Esophagus muscularis mucosa (tissue), 4 donors: Measurements from ENCODE around the gene MYNN. TPM values are rescaled to one million over a fixed set of nuclear protein-coding genes. Genes with fewer than 3 reads are reported as not detected.

ENCODE experiments used
- DNase-seq: peaks from one replicate; pipeline ENCODE4 v3.0.0-alpha.2; 2017; ENCODE audit errors: extremely low spot score
- H3K27ac ChIP-seq, 4 donors: fragments of 200-600 bp; sonication (generic); replicated peaks in 1 of 4; 1 replicate in 3 of 4; 2 replicates in 1 of 4; pipeline ENCODE4 v1.5.1; 2016 to 2019; ENCODE audit warnings: mild to moderate bottlenecking in 1 of 4
- H3K27me3 ChIP-seq, 4 donors: fragments of 200-600 bp; sonication (generic); one replicate each; pipeline versions ENCODE4 v1.5.1 to v1.6.0; 2016 to 2019
- H3K36me3 ChIP-seq, 4 donors: fragments of 200-600 bp; sonication (generic); one replicate each; pipeline ENCODE4 v1.5.1; 2016 to 2019
- H3K4me1 ChIP-seq, 4 donors: fragments of 200-600 bp; sonication (generic); one replicate each; pipeline ENCODE4 v1.5.1; 2016 to 2019
- H3K4me3 ChIP-seq, 4 donors: fragments of 200-600 bp; sonication (generic); 1 replicate in 2 of 4; 2 replicates in 2 of 4; pipeline ENCODE4 v1.5.1; 2016 to 2019; ENCODE audit warnings: mild to moderate bottlenecking in 4 of 4, moderate library complexity in 1 of 4
- H3K9me3 ChIP-seq, 4 donors: fragments of 200-600 bp; sonication (generic); 1 replicate in 3 of 4; 2 replicates in 1 of 4; pipeline ENCODE4 v1.5.1; 2016 to 2019
- CTCF ChIP-seq, 3 experiments: fragments of 200-600 bp in 2 of 3; fragments of 450-650 bp in 1 of 3; sonication (generic) in 2 of 3; IDR thresholded peaks; one replicate each; pipeline ENCODE4 v1.5.1; 2017 to 2019; ENCODE audit warnings: antibody characterized with exemption in 3 of 3, mild to moderate bottlenecking in 2 of 3, moderate library complexity in 1 of 3
- EP300 ChIP-seq: sonication (generic); formaldehyde crosslinking; IDR thresholded peaks from one replicate; pipeline ENCODE4 v1.6.1; 2017; ENCODE audit warnings: antibody characterized with exemption
- POLR2A ChIP-seq: fragments of 450-650 bp; IDR thresholded peaks from one replicate; pipeline ENCODE4 v1.6.1; 2017; ENCODE audit warnings: antibody characterized with exemption, moderate library complexity, mild to moderate bottlenecking, low read depth
- POLR2AphosphoS5 ChIP-seq, 2 donors: sonication (generic); formaldehyde crosslinking; IDR thresholded peaks; one replicate each; pipeline ENCODE4 v1.6.1; 2017; ENCODE audit warnings: antibody characterized with exemption in 2 of 2
- WGBS: methylation state at CpG from one replicate; pipeline ENCODE4 v1.1.5; 2018; 5-methylcytosine and 5-hydroxymethylcytosine counted together
- intact Hi-C: fragments of 100-400 bp; cut with DNase I; formaldehyde crosslinking; loops from one replicate; pipeline ENCODE4 v1.15.1; 2023
- total RNA-seq, 4 donors: library from RNA; depleted of rRNA; stranded (reverse); fragments of >200 nt; gene quantifications; one replicate each; pipeline versions ENCODE4 v1.1.0 to v1.2.1, GENCODE V29; 2016

Gene MYNN
- total RNA-seq, 4 donors from 2014 or later: 11.7 to 15.7 (median 14.7) TPM

- intact Hi-C loops: no loop called here
- Histone ChIP-seq H3K27me3 (no peaks in the 10 kb centered on the region), H3K4me3 (peak within 1 kb of the TSS; percentile 79 to 94 (median 85)), H3K9me3 (no peaks in the 10 kb centered on the region), H3K36me3 (no peaks in the 10 kb centered on the region), H3K27ac (peak within 1 kb of the TSS; percentile 95 to 99 (median 98)), H3K4me1 (peaks cover 4 to 14% (median 6%) of the 10 kb centered on the region in 4 donors)
- peak; percentile 98 for DNase-seq
- 13% methylated on average over 33 of the region's 42 CpGs for WGBS
- TF ChIP-seq EP300: no peak
- TF ChIP-seq POLR2A: peak; percentile 96
- peak; percentile 96 to 99 for TF ChIP-seq POLR2AphosphoS5 (IDR thresholded peaks at IDR 0.05)
- TF ChIP-seq CTCF (IDR thresholded peaks at IDR 0.05): no peak
Measured at GRCh38 chr3:169764882-169765612, 8.1 kb upstream of the MYNN start, which contains the start of gene TERC. TERC (minus strand) TSS chr3:169765060.

- Histone ChIP-seq H3K4me1 (peaks cover 8 to 16% (median 9%) of the 10 kb centered on the region in 4 donors), H3K4me3 (peak within 1 kb of the TSS; percentile 70 to 82 (median 75)), H3K36me3 (peaks cover 0 to 4% (median 0%) of the 10 kb centered on the region in 4 donors), H3K27ac (peak within 1 kb of the TSS; percentile 91 to 94 (median 92)), H3K27me3 (no peaks in the 10 kb centered on the region), H3K9me3 (no peaks in the 10 kb centered on the region)
- 6% methylated on average over 16 of the region's 51 CpGs for WGBS
- TF ChIP-seq EP300 (no peak), POLR2AphosphoS5 (IDR thresholded peaks at IDR 0.05) (peak in 1 of 2 donors; percentile 47), POLR2A (no peak)
- DNase-seq: no peak
- intact Hi-C loops: no loop called here
Measured at GRCh38 chr3:169769287-169770181, 3.7 kb upstream of the MYNN start, which contains the start of gene ACTRT3. ACTRT3 (minus strand) TSS chr3:169769561; CDS start chr3:169769520, 41 bp downstream.

- Histone ChIP-seq H3K27me3 (no peaks in the 10 kb centered on the region), H3K27ac (peak overlapping the region; percentile 95 to 99 (median 98)), H3K4me3 (peak overlapping the region; percentile 78 to 91 (median 82)), H3K36me3 (peaks cover 0 to 20% (median 12%) of the 10 kb centered on the region in 4 donors), H3K4me1 (peaks cover 20 to 32% (median 29%) of the 10 kb centered on the region in 4 donors), H3K9me3 (no peaks in the 10 kb centered on the region)
- no peak for DNase-seq
- intact Hi-C loops: no loop called here
- under 1% methylated on average over 27 of the region's 27 CpGs for WGBS
- TF ChIP-seq POLR2A (no peak), EP300 (no peak), POLR2AphosphoS5 (IDR thresholded peaks at IDR 0.05) (peak in 1 of 2 donors; percentile 44), CTCF (IDR thresholded peaks at IDR 0.05) (no peak)
Measured at GRCh38 chr3:169771497-169772304, 1.5 kb upstream of the MYNN start.

- H3K4me1 ChIP-seq: peaks cover 20 to 39% (median 34%) of the 10 kb centered on the region in 4 donors
Measured at GRCh38 chr3:169772305-169772896, 795 bp upstream of the MYNN start.

More at GRCh38 chr3:169772305-169772896, 795 bp upstream of the MYNN start:
- TF ChIP-seq POLR2AphosphoS5 (IDR thresholded peaks at IDR 0.05): no peak
- no peak for TF ChIP-seq POLR2A
- no peak for TF ChIP-seq EP300
- TF ChIP-seq CTCF (IDR thresholded peaks at IDR 0.05): no peak
- WGBS: under 1% methylated on average over 15 of the region's 15 CpGs
- DNase-seq: peak; percentile 93
- Histone ChIP-seq H3K27me3 (no peaks in the 10 kb centered on the region), H3K27ac (peak overlapping the region; percentile 95 to 99 (median 98)), H3K36me3 (peaks cover 1 to 27% (median 18%) of the 10 kb centered on the region in 4 donors), H3K4me3 (peak overlapping the region; percentile 78 to 91 (median 82)), H3K9me3 (no peaks in the 10 kb centered on the region)
- intact Hi-C loops: no loop called here
